Stimulated activated CD8-positive, alpha-beta memory T cell treated with anti-CD3 and anti-CD28 coated beads, Interleukin-2, amount 100 ng/mL, for 1 hour (primary cell): ENCODE results near the gene PAQR9.

Experiments
- DNase-seq, 2 donors: peaks; one replicate each; pipeline ENCODE4 v3.0.0-alpha.2; 2020; ENCODE audit warnings: low read depth in 2 of 2

PAQR9 gene

GRCh38 chr3:142951794-142952193 lies 11.7 kb downstream of the PAQR9 start:
- DNase-seq, result no peak

- DNase-seq, result no peak
These were observed 12.5 kb downstream of the PAQR9 start for GRCh38 chr3:142950972-142951371.

- DNase-seq, result no peak
These were observed 15.5 kb downstream of the PAQR9 start for GRCh38 chr3:142947799-142948575.

- DNase-seq, result no peak
These were observed 16.1 kb downstream of the PAQR9 start for GRCh38 chr3:142947352-142947751.

- DNase-seq, result no peak
These were observed 16.6 kb downstream of the PAQR9 start for GRCh38 chr3:142946861-142947260.

- DNase-seq, result no peak
These were observed 18.5 kb downstream of the PAQR9 start for GRCh38 chr3:142945023-142945422.

- no peak for DNase-seq
These were observed 19.1 kb downstream of the PAQR9 start for GRCh38 chr3:142944342-142944741.

- DNase-seq, result no peak
These were observed 19.6 kb downstream of the PAQR9 start for GRCh38 chr3:142943870-142944269.

GRCh38 chr3:142943349-142943748 lies 20.1 kb downstream of the PAQR9 start:
- no peak for DNase-seq

- no peak for DNase-seq
These were observed 21.9 kb downstream of the PAQR9 start for GRCh38 chr3:142941373-142942123.

GRCh38 chr3:142940472-142940871 lies 23.0 kb downstream of the PAQR9 start:
- no peak for DNase-seq

- no peak for DNase-seq
These were observed 23.5 kb downstream of the PAQR9 start for GRCh38 chr3:142940000-142940399.

- no peak for DNase-seq
These were observed 27.5 kb downstream of the PAQR9 start for GRCh38 chr3:142935963-142936362.

- DNase-seq, result no peak
These were observed 28.6 kb downstream of the PAQR9 start for GRCh38 chr3:142934887-142935269.

- DNase-seq, result no peak
These were observed 29.2 kb downstream of the PAQR9 start for GRCh38 chr3:142934128-142934886.

GRCh38 chr3:142931222-142931621 lies 32.3 kb downstream of the PAQR9 start:
- DNase-seq, result no peak

GRCh38 chr3:142930463-142930862 lies 33.0 kb downstream of the PAQR9 start:
- no peak for DNase-seq

- no peak for DNase-seq
These were observed 33.6 kb downstream of the PAQR9 start for GRCh38 chr3:142929890-142930289.

GRCh38 chr3:142929109-142929508 lies 34.4 kb downstream of the PAQR9 start:
- no peak for DNase-seq

- no peak for DNase-seq
These were observed 37.0 kb downstream of the PAQR9 start for GRCh38 chr3:142926368-142926944.

- no peak for DNase-seq
These were observed 38.3 kb downstream of the PAQR9 start for GRCh38 chr3:142925140-142925539.

GRCh38 chr3:142923694-142924093 lies 39.8 kb downstream of the PAQR9 start:
- no peak for DNase-seq
